Measurements from ENCODE around the gene TMEM135.
"Not testable (repeated sequence)": the region's sequence is repeated elsewhere in the genome, so short reads cannot be mapped to it uniquely, and the experiment has no call there.

The TMEM135 gene

GRCh38 chr11:87022738-87023137, 15.0 kb upstream of the TMEM135 start:
- no peak overlapping the region for H2AFZ ChIP-seq (ENCODE audit: low read depth, low read length, severe bottlenecking)

GRCh38 chr11:87026415-87026814, 11.3 kb upstream of the TMEM135 start:
- not testable (repeated sequence) for H3K27me3 ChIP-seq (ENCODE audit: low read length); H3K27ac ChIP-seq (ENCODE audit: low read depth, low read length); H3F3A ChIP-seq (ENCODE audit: insufficient read depth); H3K9ac ChIP-seq (ENCODE audit: low read length); H3K4me2 ChIP-seq (ENCODE audit: low read depth, low read length, poor library complexity, severe bottlenecking); H3K4me3 ChIP-seq (ENCODE audit: insufficient read depth, low read length, poor library complexity, severe bottlenecking); H2AFZ ChIP-seq (ENCODE audit: low read depth, low read length, severe bottlenecking); H4K20me1 ChIP-seq (ENCODE audit: low read depth, low read length); H3K9me3 ChIP-seq (ENCODE audit: insufficient read depth, low read length); H3K79me2 ChIP-seq (ENCODE audit: insufficient read depth, low read length); H3K9me2 ChIP-seq (replicated peaks; ENCODE audit: insufficient read depth, low read length); H3K36me3 ChIP-seq (ENCODE audit: low read length)

More at GRCh38 chr11:87022738-87023137, 15.0 kb upstream of the TMEM135 start:
- Histone ChIP-seq H3K9me2 (replicated peaks; ENCODE audit: insufficient read depth, low read length) (no peaks in the 10 kb centered on the region), H3K36me3 (ENCODE audit: low read length) (no peaks in the 10 kb centered on the region), H3F3A (ENCODE audit: insufficient read depth) (no peaks in the 10 kb centered on the region), H3K9me3 (ENCODE audit: insufficient read depth, low read length) (no peaks in the 10 kb centered on the region), H3K79me2 (ENCODE audit: insufficient read depth, low read length) (no peaks in the 10 kb centered on the region), H3K9ac (ENCODE audit: low read length) (no peak overlapping the region), H3K4me2 (ENCODE audit: low read depth, low read length, poor library complexity, severe bottlenecking) (no peak overlapping the region), H3K4me3 (ENCODE audit: insufficient read depth, low read length, poor library complexity, severe bottlenecking) (no peak overlapping the region), H4K20me1 (ENCODE audit: low read depth, low read length) (no peaks in the 10 kb centered on the region), H3K27ac (ENCODE audit: low read depth, low read length) (no peak overlapping the region), H3K27me3 (ENCODE audit: low read length) (no peaks in the 10 kb centered on the region)
- TF ChIP-seq, protein P1, sequence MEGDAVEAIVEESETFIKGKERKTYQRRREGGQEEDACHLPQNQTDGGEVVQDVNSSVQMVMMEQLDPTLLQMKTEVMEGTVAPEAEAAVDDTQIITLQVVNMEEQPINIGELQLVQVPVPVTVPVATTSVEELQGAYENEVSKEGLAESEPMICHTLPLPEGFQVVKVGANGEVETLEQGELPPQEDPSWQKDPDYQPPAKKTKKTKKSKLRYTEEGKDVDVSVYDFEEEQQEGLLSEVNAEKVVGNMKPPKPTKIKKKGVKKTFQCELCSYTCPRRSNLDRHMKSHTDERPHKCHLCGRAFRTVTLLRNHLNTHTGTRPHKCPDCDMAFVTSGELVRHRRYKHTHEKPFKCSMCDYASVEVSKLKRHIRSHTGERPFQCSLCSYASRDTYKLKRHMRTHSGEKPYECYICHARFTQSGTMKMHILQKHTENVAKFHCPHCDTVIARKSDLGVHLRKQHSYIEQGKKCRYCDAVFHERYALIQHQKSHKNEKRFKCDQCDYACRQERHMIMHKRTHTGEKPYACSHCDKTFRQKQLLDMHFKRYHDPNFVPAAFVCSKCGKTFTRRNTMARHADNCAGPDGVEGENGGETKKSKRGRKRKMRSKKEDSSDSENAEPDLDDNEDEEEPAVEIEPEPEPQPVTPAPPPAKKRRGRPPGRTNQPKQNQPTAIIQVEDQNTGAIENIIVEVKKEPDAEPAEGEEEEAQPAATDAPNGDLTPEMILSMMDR (IDR thresholded peaks at IDR 0.05; ENCODE audit: insufficient read depth, low read length, poor library complexity, severe bottlenecking), result no peak
- TF ChIP-seq EZH2phosphoT487 (conservative IDR thresholded peaks at IDR 0.05; ENCODE audit: low read length), result no peak

DNA sequence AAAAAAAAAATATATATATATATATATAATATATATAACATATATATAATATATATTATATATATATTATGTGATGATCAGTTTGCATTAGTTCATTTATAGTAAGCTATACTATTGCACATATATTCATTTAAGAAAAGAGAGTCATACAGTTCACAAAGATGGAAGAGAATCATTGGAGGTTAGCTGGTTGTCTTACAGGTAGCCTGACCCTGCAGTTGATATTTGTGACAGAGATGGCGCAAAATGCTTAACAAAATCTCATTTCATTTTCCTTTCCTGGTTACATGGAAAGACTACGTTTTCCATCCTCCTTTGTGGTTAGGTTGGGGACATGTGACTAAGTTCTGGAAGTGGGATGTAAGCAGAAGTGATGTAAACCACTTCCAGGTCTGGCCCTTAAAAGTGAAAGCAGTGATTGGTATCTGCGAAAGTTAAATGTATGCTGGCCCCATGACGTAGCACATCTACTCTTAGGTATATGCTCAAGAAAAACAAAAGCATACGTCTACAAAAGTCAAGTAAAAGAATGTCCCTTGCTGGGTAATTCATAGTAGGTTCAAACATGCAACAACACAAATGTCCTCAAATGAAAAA, 7.2 kb upstream of the TMEM135 start:
- Histone ChIP-seq H3K9ac (ENCODE audit: low read length) (no peak overlapping the region), H3K4me2 (ENCODE audit: low read depth, low read length, poor library complexity, severe bottlenecking) (no peak overlapping the region)
- no peak for TF ChIP-seq EZH2phosphoT487 (conservative IDR thresholded peaks at IDR 0.05; ENCODE audit: low read length)
- TF ChIP-seq, protein P1 (IDR thresholded peaks at IDR 0.05; ENCODE audit: insufficient read depth, low read length, poor library complexity, severe bottlenecking), result no peak

DNA sequence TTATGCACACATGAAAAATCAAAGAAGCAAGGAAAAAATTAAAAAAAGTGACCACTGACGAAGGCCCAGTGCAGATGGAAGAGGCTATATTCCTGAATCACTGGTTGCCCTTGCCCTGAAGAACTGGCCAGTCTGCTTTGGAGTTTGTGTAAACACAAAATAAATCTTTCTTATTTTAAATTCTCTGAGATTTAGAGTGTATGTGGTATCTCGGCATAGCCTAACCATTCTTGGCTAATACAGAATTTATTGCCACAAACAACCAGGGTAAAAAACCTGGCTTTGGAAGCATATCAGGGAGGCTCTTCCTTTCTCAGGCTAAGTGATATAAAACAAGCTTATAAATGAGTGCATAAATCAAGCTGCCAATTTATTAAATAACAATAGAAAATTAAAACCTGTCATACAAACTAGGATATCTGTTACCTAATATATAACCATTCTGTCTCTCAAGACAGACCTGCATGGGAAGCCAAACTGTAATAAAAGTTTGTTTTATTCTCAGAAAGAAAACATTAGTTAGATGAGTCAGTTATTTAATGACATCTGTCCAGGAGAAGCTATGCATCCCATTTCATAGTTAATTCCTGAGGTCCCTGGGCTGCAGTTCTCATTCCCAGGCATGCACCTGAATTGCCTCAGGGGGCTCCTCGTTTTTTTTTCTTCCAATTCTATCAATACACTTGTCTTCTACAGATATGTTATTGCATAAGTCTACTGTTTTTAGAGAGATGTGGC, 6.1 kb upstream of the TMEM135 start:
- TF ChIP-seq, protein P1 (IDR thresholded peaks at IDR 0.05; ENCODE audit: insufficient read depth, low read length, poor library complexity, severe bottlenecking), result no peak
- TF ChIP-seq EZH2phosphoT487 (conservative IDR thresholded peaks at IDR 0.05; ENCODE audit: low read length), result no peak
- H2AFZ ChIP-seq (ENCODE audit: low read depth, low read length, severe bottlenecking), result no peak overlapping the region

More for the DNA sequence above, 7.2 kb upstream of the TMEM135 start:
- H3K9me3 ChIP-seq (ENCODE audit: insufficient read depth, low read length), result no peaks in the 10 kb centered on the region
- no peaks in the 10 kb centered on the region for H4K20me1 ChIP-seq (ENCODE audit: low read depth, low read length)
- no peaks in the 10 kb centered on the region for H3K27me3 ChIP-seq (ENCODE audit: low read length)
- H3F3A ChIP-seq (ENCODE audit: insufficient read depth), result no peaks in the 10 kb centered on the region
- no peak overlapping the region for H3K4me3 ChIP-seq (ENCODE audit: insufficient read depth, low read length, poor library complexity, severe bottlenecking)
- H3K79me2 ChIP-seq (ENCODE audit: insufficient read depth, low read length), result no peaks in the 10 kb centered on the region
- no peak overlapping the region for H3K27ac ChIP-seq (ENCODE audit: low read depth, low read length)
- H2AFZ ChIP-seq (ENCODE audit: low read depth, low read length, severe bottlenecking), result no peak overlapping the region
- no peaks in the 10 kb centered on the region for H3K9me2 ChIP-seq (replicated peaks; ENCODE audit: insufficient read depth, low read length)
- H3K36me3 ChIP-seq (ENCODE audit: low read length), result no peaks in the 10 kb centered on the region

More for the DNA sequence above, 6.1 kb upstream of the TMEM135 start:
- Histone ChIP-seq H3K79me2 (ENCODE audit: insufficient read depth, low read length) (no peaks in the 10 kb centered on the region), H3K27ac (ENCODE audit: low read depth, low read length) (no peak overlapping the region), H3K27me3 (ENCODE audit: low read length) (no peaks in the 10 kb centered on the region), H3F3A (ENCODE audit: insufficient read depth) (no peaks in the 10 kb centered on the region), H3K4me2 (ENCODE audit: low read depth, low read length, poor library complexity, severe bottlenecking) (no peak overlapping the region), H3K9me3 (ENCODE audit: insufficient read depth, low read length) (no peaks in the 10 kb centered on the region), H3K4me3 (ENCODE audit: insufficient read depth, low read length, poor library complexity, severe bottlenecking) (no peak overlapping the region), H3K36me3 (ENCODE audit: low read length) (no peaks in the 10 kb centered on the region), H4K20me1 (ENCODE audit: low read depth, low read length) (no peaks in the 10 kb centered on the region), H3K9me2 (replicated peaks; ENCODE audit: insufficient read depth, low read length) (no peaks in the 10 kb centered on the region), H3K9ac (ENCODE audit: low read length) (no peak overlapping the region)
